Left lobe of liver (tissue), 2 donors: Measurements from ENCODE around the gene MYORG. TPM values are rescaled to one million over a fixed set of nuclear protein-coding genes. Genes with fewer than 3 reads are reported as not detected.
"Not testable (repeated sequence)": the region's sequence is repeated elsewhere in the genome, so short reads cannot be mapped to it uniquely, and the experiment has no call there.

ENCODE experiments used
- ATAC-seq: fragments of 200-7000 bp; cut with Tn5 transposase; one replicate; pipeline ENCODE4 v1.9.1; 2020; ENCODE audit warnings: mild to moderate bottlenecking, moderate library complexity
- DNase-seq: peaks from one replicate; pipeline ENCODE4 v3.0.0-alpha.2; 2020; ENCODE audit warnings: low spot score
- total RNA-seq: library from RNA; stranded (reverse); gene quantifications from one replicate; pipeline ENCODE4 v1.2.1, GENCODE V29; 2021
- donor health status: DM: no; HTN: no; CAD: no; lungs with moderate emphysema.
- donor health status: DM: no; HTN: yes; CAD: no.

MYORG gene
- total RNA-seq, 1 donor from 2014 or later, result 76.2 TPM

- ATAC-seq, DNase-seq: not testable (repeated sequence)
Observed at GRCh38 chr9:34338079-34338478, 38.6 kb downstream of the MYORG start.

GRCh38 chr9:34337403-34337802 lies 39.3 kb downstream of the MYORG start:
- no peak for ATAC-seq
- DNase-seq, result no peak

- no peak for ATAC-seq
Observed at GRCh38 chr9:34335376-34335775, 41.3 kb downstream of the MYORG start.

GRCh38 chr9:34334916-34335315 lies 41.8 kb downstream of the MYORG start:
- DNase-seq (no peak), ATAC-seq (no peak)

More at GRCh38 chr9:34335376-34335775, 41.3 kb downstream of the MYORG start:
- no peak for DNase-seq

GRCh38 chr9:34334337-34334824 lies 42.3 kb downstream of the MYORG start:
- DNase-seq (no peak), ATAC-seq (no peak)

GRCh38 chr9:34333836-34334235 lies 42.9 kb downstream of the MYORG start:
- ATAC-seq, result no peak
- no peak for DNase-seq

GRCh38 chr9:34332076-34332964 lies 44.4 kb downstream of the MYORG start:
- DNase-seq (no peak), ATAC-seq (peak; percentile 60)

- no peak for DNase-seq
- no peak for ATAC-seq
Observed at GRCh38 chr9:34331196-34331595, 45.5 kb downstream of the MYORG start.

- peak; percentile 92 for ATAC-seq
- peak; percentile 98 for DNase-seq
Observed at GRCh38 chr9:34328987-34329832, 47.5 kb downstream of the MYORG start, which contains the start of the genes KIF24 and NUDT2. TSS of gene KIF24 (minus strand) at chr9:34329268. CDS start at chr9:34311346, 17,922 bp downstream. TSS of gene NUDT2 (plus strand) at chr9:34329569. CDS start at chr9:34339040, 9,471 bp downstream.

- no peak for DNase-seq
- no peak for ATAC-seq
Observed at GRCh38 chr9:34328500-34328986, 48.2 kb downstream of the MYORG start.

- DNase-seq (no peak), ATAC-seq (no peak)
Observed at GRCh38 chr9:34326690-34327089, 50.0 kb downstream of the MYORG start.

- no peak for ATAC-seq
- no peak for DNase-seq
Observed at GRCh38 chr9:34322899-34323591, 53.7 kb downstream of the MYORG start.

- DNase-seq (no peak), ATAC-seq (no peak)
Observed at GRCh38 chr9:34321451-34321850, 55.2 kb downstream of the MYORG start.

GRCh38 chr9:34318163-34318790 lies 58.4 kb downstream of the MYORG start:
- DNase-seq (no peak), ATAC-seq (no peak)

- ATAC-seq (no peak), DNase-seq (no peak)
Observed at GRCh38 chr9:34317436-34317835, 59.3 kb downstream of the MYORG start.

Other genes starting within 250 kb of the MYORG start
- gene UBAP1, start 197.9 kb downstream of the MYORG start, total RNA-seq, result 28.4 TPM
- gene KIF24, start 47.6 kb downstream of the MYORG start, total RNA-seq, result 0.33 TPM
- gene NUDT2, start 47.3 kb downstream of the MYORG start, total RNA-seq, result 8.7 TPM
- 5.9 TPM for gene FAM219A, start 81.7 kb upstream of the MYORG start, total RNA-seq
- gene DNAI1, start 81.9 kb upstream of the MYORG start, total RNA-seq, result not detected
- 3.9 TPM for gene ENHO, start 146.1 kb upstream of the MYORG start, total RNA-seq
- gene CNTFR, start 212.8 kb upstream of the MYORG start, total RNA-seq, result 13.0 TPM
- gene RPP25L, start 235.2 kb upstream of the MYORG start, total RNA-seq, result 25.5 TPM
- 31.4 TPM for gene DCTN3, start 243.6 kb upstream of the MYORG start, total RNA-seq